HepG2 (cell line): ENCODE measurements around the gene TAS2R19. TPM values are rescaled to one million over a fixed set of nuclear protein-coding genes. Genes with fewer than 3 reads are reported as not detected.

Experiments used
- polyA plus RNA-seq, 8 experiments: library from polyadenylated mRNA; depleted of rRNA in 3 of 8; stranded (reverse) in 7 of 8; unstranded in 1 of 8; fragments of >200 nt; fragmentation: Illumina TruSeq in 4 of 8; extraction: Trizol in 4 of 8; gene quantifications; 2 replicates each; pipeline versions ENCODE4 v1.2.1 to v1.2.3, GENCODE V29; 2011 to 2016; ENCODE audit warnings: low read depth in 4 of 8, missing spikeins in 1 of 8, mixed read lengths in 1 of 8; ENCODE audit not compliant: insufficient read depth in 1 of 8
- total RNA-seq, 5 experiments: library from RNA; depleted of rRNA; stranded (reverse); fragments of >200 nt; fragmentation: Illumina TruSeq; extraction: Trizol; gene quantifications; 2 replicates each; pipeline ENCODE4 v1.2.3, GENCODE V29; 2016; ENCODE audit warnings: low read depth in 1 of 5

Gene TAS2R19
- total and polyA plus RNA-seq, 2 of the 13 experiments (the other 11 are each of a cell fraction or from before 2014, with no cell fraction given): 0.62 to 5.3 TPM

Other genes with a start within 250 kb of the TAS2R19 start
- not detected in 2 replicates for gene TAS2R7, start 220.0 kb downstream of the TAS2R19 start, total RNA-seq (2016; rRNA removed; fragmentation: Illumina TruSeq; extraction: Trizol)
- not detected in 2 replicates for gene TAS2R7, start 220.0 kb downstream of the TAS2R19 start, polyA plus RNA-seq (2011; rRNA removed)
- 0.09 TPM in 1 of 2 replicates, not detected in the other for gene TAS2R8, start 215.3 kb downstream of the TAS2R19 start, total RNA-seq (2016; rRNA removed; fragmentation: Illumina TruSeq; extraction: Trizol)
- not detected in 2 replicates for gene TAS2R8, start 215.3 kb downstream of the TAS2R19 start, polyA plus RNA-seq (2011; rRNA removed)
- gene TAS2R9, start 212.5 kb downstream of the TAS2R19 start, total RNA-seq (2016; rRNA removed; fragmentation: Illumina TruSeq; extraction: Trizol): 0.11 TPM in 1 of 2 replicates, not detected in the other
- not detected in 2 replicates for gene TAS2R9, start 212.5 kb downstream of the TAS2R19 start, polyA plus RNA-seq (2011; rRNA removed)
- gene TAS2R10, start 196.3 kb downstream of the TAS2R19 start, total RNA-seq (2016; rRNA removed; fragmentation: Illumina TruSeq; extraction: Trizol): 1.00 TPM in 1 of 2 replicates, not detected in the other
- 0.98 and 1.1 TPM in 2 replicates for gene TAS2R10, start 196.3 kb downstream of the TAS2R19 start, polyA plus RNA-seq (2011; rRNA removed)
- 1.2 and 2.3 TPM in 2 replicates for gene PRR4, start 173.1 kb downstream of the TAS2R19 start, total RNA-seq (2016; rRNA removed; fragmentation: Illumina TruSeq; extraction: Trizol)
- gene PRR4, start 173.1 kb downstream of the TAS2R19 start, polyA plus RNA-seq (2011; rRNA removed): 5.4 and 6.0 TPM in 2 replicates
- gene PRH1, start 138.4 kb downstream of the TAS2R19 start, total RNA-seq (2016; rRNA removed; fragmentation: Illumina TruSeq; extraction: Trizol): 5.5 and 18.8 TPM in 2 replicates
- 5.3 and 6.4 TPM in 2 replicates for gene PRH1, start 138.4 kb downstream of the TAS2R19 start, polyA plus RNA-seq (2011; rRNA removed)
- gene TAS2R13, start 113.1 kb downstream of the TAS2R19 start, total RNA-seq (2016; rRNA removed; fragmentation: Illumina TruSeq; extraction: Trizol): 0.46 and 1.3 TPM in 2 replicates
- gene TAS2R13, start 113.1 kb downstream of the TAS2R19 start, polyA plus RNA-seq (2011; rRNA removed): 0.27 and 0.33 TPM in 2 replicates
- 0.24 TPM in 1 of 2 replicates, not detected in the other for gene PRH2, start 93.4 kb downstream of the TAS2R19 start, total RNA-seq (2016; rRNA removed; fragmentation: Illumina TruSeq; extraction: Trizol)
- 0.48 and 1.3 TPM in 2 replicates for gene PRH2, start 93.4 kb downstream of the TAS2R19 start, polyA plus RNA-seq (2011; rRNA removed)
- gene TAS2R14, start 83.4 kb downstream of the TAS2R19 start, total RNA-seq (2016; rRNA removed; fragmentation: Illumina TruSeq; extraction: Trizol): 0.32 and 2.3 TPM in 2 replicates
- gene TAS2R14, start 83.4 kb downstream of the TAS2R19 start, polyA plus RNA-seq (2011; rRNA removed): 0.86 and 1.1 TPM in 2 replicates
- 0.28 and 2.2 TPM in 2 replicates for gene TAS2R50, start 35.7 kb downstream of the TAS2R19 start, total RNA-seq (2016; rRNA removed; fragmentation: Illumina TruSeq; extraction: Trizol)
- 0.17 and 0.46 TPM in 2 replicates for gene TAS2R50, start 35.7 kb downstream of the TAS2R19 start, polyA plus RNA-seq (2011; rRNA removed)
- gene TAS2R20, start 24.3 kb downstream of the TAS2R19 start, total RNA-seq (2016; rRNA removed; fragmentation: Illumina TruSeq; extraction: Trizol): 0.48 and 2.9 TPM in 2 replicates
- 0.54 and 0.57 TPM in 2 replicates for gene TAS2R20, start 24.3 kb downstream of the TAS2R19 start, polyA plus RNA-seq (2011; rRNA removed)
- 1.0 and 6.5 TPM in 2 replicates for gene TAS2R31, start 8.8 kb upstream of the TAS2R19 start, total RNA-seq (2016; rRNA removed; fragmentation: Illumina TruSeq; extraction: Trizol)
- 0.60 and 0.96 TPM in 2 replicates for gene TAS2R31, start 8.8 kb upstream of the TAS2R19 start, polyA plus RNA-seq (2011; rRNA removed)
- gene TAS2R46, start 39.7 kb upstream of the TAS2R19 start, total RNA-seq (2016; rRNA removed; fragmentation: Illumina TruSeq; extraction: Trizol): 0.22 and 3.5 TPM in 2 replicates
- gene TAS2R46, start 39.7 kb upstream of the TAS2R19 start, polyA plus RNA-seq (2011; rRNA removed): 0.16 and 0.22 TPM in 2 replicates
- 1.7 TPM in 1 of 2 replicates, not detected in the other for gene TAS2R43, start 69.7 kb upstream of the TAS2R19 start, total RNA-seq (2016; rRNA removed; fragmentation: Illumina TruSeq; extraction: Trizol)
- gene TAS2R43, start 69.7 kb upstream of the TAS2R19 start, polyA plus RNA-seq (2011; rRNA removed): 0.15 TPM in 1 of 2 replicates, not detected in the other
- gene TAS2R30, start 112.0 kb upstream of the TAS2R19 start, total RNA-seq (2016; rRNA removed; fragmentation: Illumina TruSeq; extraction: Trizol): 0.72 and 5.2 TPM in 2 replicates
- gene TAS2R30, start 112.0 kb upstream of the TAS2R19 start, polyA plus RNA-seq (2011; rRNA removed): 0.29 and 0.42 TPM in 2 replicates
- gene SMIM10L1, start 148.6 kb upstream of the TAS2R19 start, total RNA-seq (2016; rRNA removed; fragmentation: Illumina TruSeq; extraction: Trizol): 11.8 and 12.5 TPM in 2 replicates
- gene SMIM10L1, start 148.6 kb upstream of the TAS2R19 start, polyA plus RNA-seq (2011; rRNA removed): 3.7 and 4.2 TPM in 2 replicates
- not detected in 2 replicates for gene TAS2R42, start 164.3 kb upstream of the TAS2R19 start, total RNA-seq (2016; rRNA removed; fragmentation: Illumina TruSeq; extraction: Trizol)
- not detected in 2 replicates for gene TAS2R42, start 164.3 kb upstream of the TAS2R19 start, polyA plus RNA-seq (2011; rRNA removed)
- gene PRB3, start 247.1 kb upstream of the TAS2R19 start, total RNA-seq (2016; rRNA removed; fragmentation: Illumina TruSeq; extraction: Trizol): not detected in 2 replicates
- gene PRB3, start 247.1 kb upstream of the TAS2R19 start, polyA plus RNA-seq (2011; rRNA removed): not detected in 2 replicates